Left renal cortex interstitium (tissue), 4 donors: ENCODE data around the gene IL1RAPL2. TPM values are rescaled to one million over a fixed set of nuclear protein-coding genes. Genes with fewer than 3 reads are reported as not detected.
"Not testable (repeated sequence)": the region's sequence is repeated elsewhere in the genome, so short reads cannot be mapped to it uniquely, and the experiment has no call there.

ENCODE experiments used
- DNase-seq, 4 donors: peaks; one replicate each; pipeline ENCODE4 v3.0.0-alpha.2; 2013; ENCODE audit warnings: low read depth in 4 of 4, low spot score in 2 of 4, missing footprints in 1 of 4
- polyA plus RNA-seq, 4 donors: library from polyadenylated mRNA; unstranded; fragments of 120-200 nt; gene quantifications; one replicate each; pipeline ENCODE4 v1.2.1, GENCODE V29; 2013; ENCODE audit not compliant: insufficient read length in 4 of 4

Gene IL1RAPL2
- polyA plus RNA-seq, 4 donors: 0.93 to 1.5 (median 1.3) TPM

DNA sequence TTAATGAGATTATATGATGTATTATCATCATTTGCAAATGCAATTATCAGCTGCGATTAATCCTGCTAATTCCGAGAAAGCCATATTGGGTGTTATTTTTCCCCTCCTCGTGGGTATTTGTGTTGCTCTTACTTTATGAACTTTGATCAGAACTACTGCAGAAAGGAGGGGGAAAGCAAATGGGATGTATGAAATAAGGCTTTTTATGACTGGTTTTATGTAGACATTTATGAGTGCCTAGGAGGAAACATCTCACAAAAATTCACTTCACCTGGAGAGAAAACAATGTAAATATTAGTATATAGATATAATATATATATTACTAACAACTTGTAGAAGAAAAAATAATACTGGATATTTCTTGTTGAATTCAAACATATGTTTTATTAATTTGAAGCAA is 440.1 kb downstream of the IL1RAPL2 start:
- DNase-seq: no peak

DNA sequence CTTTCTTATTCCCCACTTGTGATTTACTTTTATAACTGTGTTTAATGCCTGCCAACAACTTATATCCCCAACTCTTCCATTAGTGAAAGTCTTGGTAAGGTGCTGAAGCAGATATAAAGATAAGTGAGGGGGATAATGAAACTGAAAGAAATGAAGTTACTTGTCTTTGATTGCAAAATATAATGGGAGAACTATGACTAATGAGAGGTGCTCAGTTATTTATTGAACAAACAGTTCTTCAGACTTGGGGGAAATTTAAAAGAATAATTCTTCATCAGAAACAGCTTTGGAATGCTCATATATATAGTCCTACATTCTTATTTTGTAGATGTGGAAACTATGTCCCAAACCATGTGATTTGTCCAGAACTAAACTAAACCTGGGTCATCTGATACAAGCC is 441.0 kb downstream of the IL1RAPL2 start:
- DNase-seq: no peak

DNA sequence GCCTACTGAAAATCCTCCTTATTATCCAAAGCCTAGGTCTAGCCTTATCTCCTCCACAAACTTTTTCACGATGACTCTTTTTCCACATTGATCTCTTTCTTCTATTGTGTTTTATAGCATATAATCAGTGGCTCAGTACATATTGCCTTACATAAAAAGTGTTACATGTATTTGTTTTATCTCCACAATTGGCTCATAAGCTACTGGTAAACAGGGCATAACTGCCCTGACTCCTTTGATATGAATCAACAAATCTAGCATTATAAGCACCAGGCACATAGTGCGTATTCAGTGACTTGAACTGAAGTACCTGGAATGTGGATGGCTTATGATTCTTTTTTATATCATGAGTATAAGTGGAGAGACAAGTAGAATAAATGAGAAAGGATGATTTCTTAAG is 447.7 kb downstream of the IL1RAPL2 start:
- DNase-seq: no peak

DNA sequence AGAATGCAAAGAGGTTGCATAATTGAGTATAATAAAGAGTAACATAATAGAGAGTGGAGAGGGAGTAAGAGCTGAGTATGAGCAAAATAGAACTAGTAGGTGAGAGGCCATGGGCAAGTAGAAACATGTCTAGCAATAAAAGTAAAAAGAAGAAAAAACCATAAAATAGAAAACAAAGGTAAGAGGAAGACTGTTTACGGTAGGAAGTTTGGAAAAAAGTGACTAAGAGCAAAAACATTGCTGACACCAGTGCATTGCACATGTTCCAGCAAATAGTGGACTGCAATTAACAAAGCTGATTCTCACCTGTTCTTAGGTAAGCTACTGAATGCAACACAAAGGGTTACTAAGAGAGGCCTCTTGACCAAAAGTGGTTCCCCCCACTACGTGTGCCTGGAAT is 451.6 kb downstream of the IL1RAPL2 start:
- no peak for DNase-seq

DNA sequence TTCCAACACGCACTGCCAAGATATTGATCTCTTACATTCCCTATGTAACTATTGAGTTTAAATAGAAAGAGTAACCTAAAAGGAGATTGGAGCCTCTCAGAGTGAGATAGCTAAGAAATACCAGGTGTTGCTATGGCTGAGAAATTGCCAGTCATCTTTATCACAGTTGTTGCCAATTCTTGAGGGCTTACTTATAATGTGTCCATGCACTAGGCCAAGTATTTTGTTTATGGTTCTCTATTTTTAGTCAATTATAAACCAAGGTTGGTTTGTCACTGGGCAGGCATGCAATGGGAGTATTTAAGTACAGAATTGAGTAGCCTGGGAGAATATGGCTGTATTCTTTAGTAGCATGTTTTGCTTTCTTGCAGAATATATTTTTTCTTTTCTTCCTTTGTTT is 452.9 kb downstream of the IL1RAPL2 start:
- no peak for DNase-seq

DNA sequence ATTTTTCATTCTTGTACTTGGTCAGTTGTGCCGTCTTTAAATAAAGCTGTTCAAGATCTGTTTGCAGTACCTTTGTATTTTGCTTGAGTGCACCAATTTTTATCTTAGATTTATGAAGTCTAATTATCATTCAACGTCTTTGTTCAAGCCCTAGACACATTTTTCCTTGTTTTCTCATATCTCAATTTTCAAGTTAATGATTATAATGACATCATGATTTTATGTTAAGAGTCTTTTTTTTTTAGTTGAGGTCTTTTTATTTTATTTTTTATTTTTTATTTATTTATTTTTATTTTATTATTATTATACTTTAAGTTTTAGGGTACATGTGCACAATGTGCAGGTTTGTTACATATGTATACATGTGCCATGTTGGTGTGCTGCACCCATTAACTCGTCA is 463.0 kb downstream of the IL1RAPL2 start:
- DNase-seq: not testable (repeated sequence)

DNA sequence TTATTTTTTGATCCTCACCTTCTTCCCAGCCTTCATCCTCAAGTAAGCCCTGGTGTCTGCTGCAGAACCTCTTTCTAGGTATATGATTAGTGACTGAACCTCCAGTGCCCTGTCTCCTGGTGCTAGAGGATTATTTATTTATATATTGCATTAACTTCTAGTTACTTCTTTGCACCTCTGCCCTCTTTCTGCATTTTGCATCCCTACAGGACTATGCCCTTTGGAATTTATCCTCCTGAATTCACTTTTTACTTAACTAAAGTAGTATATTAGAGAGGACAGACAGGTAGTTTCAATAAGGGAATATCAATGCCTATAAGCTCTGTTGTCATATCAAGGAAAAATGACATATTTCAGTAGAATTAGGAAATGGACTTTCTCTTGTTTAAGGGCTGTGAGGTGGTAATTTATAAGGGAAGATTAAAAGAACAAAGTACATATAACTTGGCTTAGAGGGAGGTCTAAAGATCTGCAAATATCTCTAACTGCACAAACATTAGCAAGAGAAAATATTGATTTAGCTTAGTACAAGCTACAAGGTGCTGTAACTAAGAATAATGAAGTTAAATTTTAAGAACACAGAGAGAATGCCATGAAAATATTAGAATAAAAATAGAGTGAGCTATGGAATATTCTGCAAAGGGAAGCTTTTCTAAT is 472.8 kb downstream of the IL1RAPL2 start:
- DNase-seq: no peak

DNA sequence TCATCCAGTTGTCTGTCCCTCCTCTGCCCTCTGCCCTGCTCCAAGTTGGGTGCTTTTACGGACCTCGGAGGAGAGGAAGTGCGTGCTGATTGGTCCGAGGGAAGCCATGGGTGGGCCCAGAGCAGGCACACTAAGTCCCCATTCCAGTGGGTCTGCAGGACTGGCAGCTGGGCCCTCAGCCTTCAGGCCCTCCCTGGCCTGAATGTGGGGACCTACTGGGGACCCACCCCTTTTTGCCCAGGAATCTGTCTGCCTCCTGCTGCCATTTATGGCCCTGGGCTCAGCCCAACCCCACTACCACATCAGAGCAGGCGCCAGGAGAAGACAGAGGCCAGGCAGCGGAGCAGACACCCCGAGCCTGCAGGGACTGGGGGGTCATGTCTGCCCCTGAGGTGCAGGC is 484.9 kb downstream of the IL1RAPL2 start:
- DNase-seq: no peak

DNA sequence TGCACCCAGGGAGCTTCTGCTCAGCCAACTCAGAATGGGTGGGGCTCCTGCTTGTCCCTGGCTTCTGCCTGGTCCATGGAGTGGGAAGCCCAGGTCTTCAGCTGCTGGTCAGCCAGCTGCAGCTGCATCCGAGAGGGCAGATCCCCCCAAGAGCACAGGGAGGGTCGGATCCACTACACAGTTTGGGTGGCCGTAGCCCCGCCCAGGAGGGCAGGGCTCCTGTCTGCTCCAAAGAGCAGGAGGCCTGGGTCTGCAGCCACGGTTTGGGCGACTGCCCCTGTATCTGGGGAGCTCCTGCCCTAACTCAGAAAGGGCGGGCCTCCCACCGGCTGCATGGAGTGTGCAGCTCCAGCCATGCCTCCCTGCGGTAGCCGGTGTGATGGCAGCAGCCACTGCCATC is 485.4 kb downstream of the IL1RAPL2 start:
- no peak for DNase-seq

DNA sequence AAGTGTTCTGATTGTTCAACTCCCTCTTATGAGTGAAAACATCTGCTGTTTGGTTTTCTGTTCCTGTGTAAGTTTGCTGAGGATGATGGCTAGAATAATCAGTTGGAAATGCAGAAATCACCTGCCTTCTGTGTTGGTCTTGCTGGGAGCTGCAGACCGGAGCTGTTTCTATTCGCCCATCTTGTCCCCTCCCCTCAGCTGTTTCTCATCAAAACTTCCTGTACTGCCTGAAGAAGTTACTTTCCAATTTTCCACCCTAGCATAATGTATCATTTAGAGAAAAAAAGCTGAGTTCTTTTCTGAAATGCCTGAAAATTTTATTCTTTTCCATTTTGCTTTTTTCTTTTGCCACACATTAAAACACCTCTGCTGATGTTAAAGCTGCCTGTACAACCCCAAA is 486.9 kb downstream of the IL1RAPL2 start:
- DNase-seq: no peak

DNA sequence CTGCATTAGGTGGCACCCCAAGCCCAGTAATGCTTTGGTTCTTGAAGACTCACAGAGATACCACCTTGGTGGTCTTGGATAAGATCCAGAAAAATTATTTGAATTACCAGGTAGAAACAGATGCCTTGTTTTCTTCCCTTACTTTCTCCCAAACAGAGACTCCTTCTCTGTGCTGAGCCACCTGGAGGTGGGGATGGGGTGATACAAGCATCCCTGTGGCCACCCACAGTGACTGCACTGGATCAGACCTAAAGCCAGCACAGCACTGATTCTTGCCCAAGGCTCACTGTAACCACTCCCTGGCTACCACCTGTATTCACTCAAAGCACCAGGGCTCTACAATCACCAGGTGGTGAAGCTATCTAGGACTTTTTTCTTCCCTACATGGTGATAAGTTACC is 497.7 kb downstream of the IL1RAPL2 start:
- DNase-seq: no peak

DNA sequence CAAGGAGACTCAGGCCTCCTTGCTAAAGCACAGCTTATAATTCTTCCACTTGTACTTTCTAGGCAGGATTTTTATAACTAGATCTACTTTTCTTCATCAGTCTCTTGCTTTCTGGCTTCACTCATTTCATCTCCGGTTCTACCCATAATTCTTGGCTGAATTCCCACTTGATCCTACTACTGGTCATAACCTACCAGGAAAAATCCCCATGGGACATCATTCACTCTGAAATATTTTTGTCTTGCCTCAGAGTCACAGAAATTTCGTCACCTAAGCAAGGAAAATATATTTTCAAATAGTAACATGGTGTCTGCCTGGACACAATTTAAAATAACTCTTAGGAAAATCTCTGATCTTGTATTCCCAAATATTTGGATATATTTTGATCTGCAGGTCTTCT is 532.2 kb downstream of the IL1RAPL2 start:
- DNase-seq: no peak

DNA sequence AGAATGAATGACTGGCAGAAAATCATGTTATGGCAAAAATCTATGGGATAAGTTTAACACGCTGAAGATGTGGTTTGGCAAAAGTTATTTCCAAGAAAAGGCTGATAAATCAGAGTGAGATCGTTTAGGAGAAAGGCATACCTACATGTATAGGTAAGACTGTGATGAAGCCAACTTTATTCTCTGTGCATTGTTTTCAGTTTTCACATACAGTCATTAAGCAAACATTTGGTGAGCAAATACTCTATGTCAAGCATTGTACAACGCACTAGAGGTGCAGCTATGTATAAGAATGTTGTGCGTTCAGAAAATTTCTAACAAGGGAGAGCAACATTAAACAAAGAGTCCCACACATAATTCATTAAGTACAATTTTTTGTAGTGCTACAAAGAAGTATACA is 532.8 kb downstream of the IL1RAPL2 start:
- no peak for DNase-seq

DNA sequence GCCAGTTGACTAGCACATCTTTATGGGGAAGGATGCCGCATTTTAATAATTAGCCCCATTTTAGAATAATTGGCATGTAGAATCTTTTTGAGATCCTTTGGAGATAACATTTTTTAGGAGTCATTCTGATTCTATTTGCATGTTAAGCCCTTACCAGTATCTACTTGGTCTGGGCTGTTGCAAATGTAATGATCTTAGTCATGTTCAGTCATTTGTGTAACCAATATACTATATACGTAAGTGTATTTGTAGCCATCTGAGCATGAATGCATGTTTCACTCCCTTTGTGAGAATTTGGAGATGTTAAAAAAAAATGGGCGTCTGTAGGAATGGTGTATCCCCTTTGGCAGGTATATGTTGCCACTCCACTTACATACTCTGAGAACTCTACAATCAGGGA is 535.4 kb downstream of the IL1RAPL2 start:
- DNase-seq: no peak

DNA sequence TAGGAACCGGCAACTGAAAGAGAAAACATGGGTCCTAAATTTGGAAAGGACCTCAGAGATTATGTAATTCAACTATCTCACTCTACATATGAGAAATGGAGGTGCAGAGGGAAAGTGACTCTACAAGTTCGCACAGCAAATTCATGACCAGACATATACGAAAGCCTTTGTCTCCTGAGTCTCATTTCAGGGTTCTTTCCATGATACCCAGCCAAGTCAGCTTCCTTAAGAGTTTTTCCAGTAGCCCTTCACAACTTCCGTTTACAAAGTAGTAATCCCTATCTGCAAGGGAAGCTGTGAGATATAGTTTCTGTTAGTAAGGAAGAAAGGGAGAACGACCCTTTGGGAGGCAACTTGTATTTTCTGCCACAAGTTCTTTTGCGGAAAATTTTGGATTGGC is 543.9 kb downstream of the IL1RAPL2 start:
- DNase-seq: no peak

DNA sequence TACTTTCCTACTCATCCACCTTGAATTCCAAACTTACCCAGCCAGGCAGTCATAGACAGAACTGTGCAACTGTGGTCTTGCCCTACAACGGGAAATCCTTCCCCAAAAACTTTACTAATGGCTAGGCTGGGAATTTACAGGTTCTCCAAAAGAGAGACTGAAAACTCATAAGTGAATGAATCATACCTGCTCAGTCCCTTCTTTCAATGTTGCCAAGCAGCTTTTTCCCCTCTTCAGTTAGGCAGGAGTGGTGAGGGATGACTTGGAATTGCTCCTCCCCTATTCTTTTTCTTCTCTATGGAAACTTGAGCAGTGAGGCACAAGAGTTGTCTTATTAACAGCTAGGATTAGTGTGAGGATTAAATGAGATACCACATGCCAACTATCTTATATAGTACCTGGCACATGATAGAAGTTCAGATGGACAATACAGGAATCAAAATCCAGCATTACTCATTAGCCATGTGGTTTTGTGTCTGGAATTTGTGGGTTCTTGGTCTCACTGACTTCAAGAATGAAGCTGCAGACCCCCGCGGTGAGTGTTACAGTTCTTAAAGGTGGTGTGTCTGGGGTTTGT is 548.6 kb downstream of the IL1RAPL2 start:
- no peak for DNase-seq

DNA sequence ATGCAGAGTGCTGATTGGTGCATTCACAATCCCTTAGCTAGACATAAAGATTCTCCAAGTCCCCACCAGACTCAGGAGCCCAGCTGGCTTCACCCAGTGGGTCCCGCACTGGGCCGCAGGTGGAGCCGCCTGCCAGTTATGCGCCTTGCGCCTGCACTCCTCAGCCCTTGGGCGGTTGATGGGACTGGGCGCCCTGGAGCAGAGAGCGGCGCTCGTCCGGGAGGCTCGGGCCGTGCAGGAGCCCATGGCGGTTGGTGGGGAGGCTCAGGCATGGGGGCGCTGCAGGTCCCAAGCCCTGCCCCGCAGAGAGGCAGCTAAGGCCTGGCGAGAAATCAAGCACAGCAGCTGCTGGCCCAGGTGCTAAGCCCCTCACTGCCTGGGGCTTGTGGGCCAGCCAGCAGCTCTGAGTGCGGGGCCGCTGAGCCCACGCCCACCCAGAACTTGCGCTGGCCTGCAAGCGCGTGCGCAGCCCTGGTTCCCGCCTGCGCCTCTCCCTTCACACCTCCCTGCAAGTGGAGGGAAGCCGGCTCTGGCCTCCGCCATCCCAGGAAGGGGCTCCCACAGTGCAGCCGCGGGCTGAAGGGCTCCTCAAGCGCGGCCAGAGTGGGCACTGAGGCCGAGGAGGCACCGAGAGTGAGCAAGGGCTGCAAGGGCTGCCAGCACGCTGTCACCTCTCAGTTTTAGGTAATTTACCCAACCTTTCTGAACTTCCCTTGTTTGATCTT is 549.8 kb downstream of the IL1RAPL2 start:
- DNase-seq: not testable (repeated sequence)

DNA sequence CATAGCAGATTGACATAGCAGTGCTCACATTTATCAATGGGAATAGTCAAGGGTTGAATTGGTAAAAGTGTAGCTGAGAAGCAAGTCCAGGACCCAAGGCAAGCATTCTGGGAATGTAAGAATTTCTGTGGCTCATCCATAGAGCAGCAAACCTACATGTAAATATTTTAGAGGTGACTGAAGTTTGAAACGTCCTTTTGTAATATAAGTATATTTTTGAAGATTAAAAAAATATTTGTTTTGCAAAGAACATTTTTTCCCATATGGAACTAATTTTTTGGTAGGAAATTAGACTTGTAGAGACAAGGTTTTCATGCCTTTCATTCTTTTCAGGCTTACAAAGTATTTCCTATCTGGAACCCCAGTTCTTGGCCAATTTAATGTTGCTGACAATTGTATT is 550.5 kb downstream of the IL1RAPL2 start:
- DNase-seq: no peak

DNA sequence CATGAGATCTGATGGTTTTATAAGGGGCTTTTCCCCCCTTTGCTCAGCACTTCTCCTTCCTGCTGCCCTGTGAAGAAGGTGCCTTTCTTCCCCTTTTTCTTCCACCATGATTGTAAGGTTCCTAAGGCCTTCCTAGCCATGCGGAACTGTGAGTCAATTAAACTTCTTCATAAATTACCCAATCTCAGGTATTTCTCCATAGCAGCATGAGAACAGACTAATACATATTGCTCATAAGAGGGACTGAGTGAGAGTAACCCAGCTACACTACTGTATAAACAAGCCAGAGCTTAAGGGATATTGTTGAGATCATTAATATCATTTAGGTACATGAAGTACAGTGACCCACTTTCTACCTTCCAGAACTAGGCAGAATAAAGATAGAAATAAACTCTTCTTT is 551.6 kb downstream of the IL1RAPL2 start:
- DNase-seq: no peak

DNA sequence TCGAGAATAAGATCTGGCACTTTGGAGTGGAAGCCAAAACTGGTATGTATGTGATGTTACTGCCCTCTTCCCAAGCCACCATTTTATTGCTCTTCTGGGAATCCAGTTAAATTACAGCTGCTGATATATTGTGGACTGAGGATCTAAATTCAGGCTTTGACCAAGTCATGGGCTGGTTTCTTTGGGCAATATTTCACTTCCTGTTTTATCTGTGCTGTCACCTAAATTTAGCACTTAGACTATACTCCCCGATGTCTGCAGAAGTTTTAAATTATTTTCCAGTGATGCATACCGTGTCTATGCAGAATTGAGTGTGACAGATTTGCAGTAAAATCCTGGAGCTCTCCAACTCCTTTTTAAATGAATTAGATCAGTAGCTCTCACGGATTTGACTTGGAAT is 554.5 kb downstream of the IL1RAPL2 start:
- DNase-seq: no peak

DNA sequence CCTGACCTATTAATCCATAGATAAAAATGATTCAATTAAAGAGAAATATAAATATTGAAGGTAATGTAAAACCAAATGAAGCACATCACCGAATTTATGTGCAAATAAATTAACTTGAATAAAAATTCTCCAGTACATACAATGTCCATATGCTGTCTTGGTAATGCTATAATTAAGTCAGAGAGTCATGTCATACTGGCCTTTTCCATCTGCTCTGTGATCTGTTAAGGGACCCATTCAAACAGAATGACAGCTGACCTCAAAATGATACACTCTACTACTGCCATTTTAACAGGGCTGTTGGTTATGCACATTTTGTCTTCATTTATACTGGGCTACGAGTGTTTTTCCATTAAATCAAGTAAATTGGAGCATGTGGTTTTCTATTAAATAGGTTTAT is 555.2 kb downstream of the IL1RAPL2 start:
- DNase-seq: no peak

DNA sequence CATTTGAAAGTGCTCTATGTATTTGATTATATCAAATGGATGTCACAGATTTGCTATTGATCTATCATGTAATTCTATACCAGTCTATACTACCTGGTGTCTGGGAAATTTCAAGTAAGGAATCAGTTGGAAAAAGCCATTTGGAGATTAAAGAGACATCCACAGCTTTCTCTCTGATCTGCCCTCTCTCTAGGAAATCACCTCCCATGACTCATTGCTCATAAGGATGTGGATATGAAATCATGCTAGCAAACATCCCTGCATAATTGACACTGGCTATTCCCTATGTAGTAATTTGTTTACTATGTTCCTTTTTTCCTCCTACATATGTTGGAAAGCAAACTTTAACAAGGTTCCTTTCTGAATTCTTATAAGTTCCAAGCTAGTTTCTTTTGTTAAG is 560.2 kb downstream of the IL1RAPL2 start:
- DNase-seq: no peak
